HepG2 (cell line): ENCODE results near the gene YEATS4.

Source experiments
- CTCF ChIP-seq: sonication (generic); formaldehyde crosslinking; IDR thresholded peaks from 2 replicates; pipeline ENCODE4 v1.5.0; 2020; ENCODE audit warnings: mild to moderate bottlenecking, missing genetic modification reagents, moderate library complexity
- KDM5B ChIP-seq: sonication (generic); formaldehyde crosslinking; IDR thresholded peaks from 2 replicates; pipeline ENCODE4 v1.4.0; 2020; ENCODE audit warnings: missing genetic modification reagents, mild to moderate bottlenecking, borderline replicate concordance
- SRF ChIP-seq: IDR thresholded peaks from 2 replicates; pipeline ENCODE4 v1.6.1; 2011; ENCODE audit warnings: mild to moderate bottlenecking, low read depth, low read length, moderate library complexity
- ZFP36L2 ChIP-seq: sonication (generic); formaldehyde crosslinking; IDR thresholded peaks from 2 replicates; pipeline ENCODE4 v1.4.0; 2020; ENCODE audit warnings: missing genetic modification reagents
- ZNF580 ChIP-seq: IDR thresholded peaks from 2 replicates; pipeline ENCODE4 v1.6.1; 2016; ENCODE audit warnings: low read depth, borderline replicate concordance
- ZNF720 ChIP-seq: sonication (generic); formaldehyde crosslinking; IDR thresholded peaks from 2 replicates; pipeline ENCODE4 v1.4.0; 2020; ENCODE audit warnings: missing genetic modification reagents

GRCh38 chr12:69345742-69346141 is 13.8 kb upstream of the YEATS4 start:
- TF ChIP-seq KDM5B (CRISPR knock-in tag): no peak
- TF ChIP-seq CTCF (CRISPR knock-in tag): no peak
- TF ChIP-seq ZNF580 (CRISPR knock-in tag): no peak
- no peak for TF ChIP-seq ZNF720
- TF ChIP-seq SRF: no peak
- no peak for TF ChIP-seq ZFP36L2
